NCI-H1694 treated with DMSO at 0.1 percent for 48 hours (cell line): ENCODE data around the gene EGFLAM.

ENCODE experiments used
- DNase-seq: peaks from one replicate; lab custom pipeline; 2025; lab: John Stamatoyannopoulos, UW

EGFLAM gene

DNA sequence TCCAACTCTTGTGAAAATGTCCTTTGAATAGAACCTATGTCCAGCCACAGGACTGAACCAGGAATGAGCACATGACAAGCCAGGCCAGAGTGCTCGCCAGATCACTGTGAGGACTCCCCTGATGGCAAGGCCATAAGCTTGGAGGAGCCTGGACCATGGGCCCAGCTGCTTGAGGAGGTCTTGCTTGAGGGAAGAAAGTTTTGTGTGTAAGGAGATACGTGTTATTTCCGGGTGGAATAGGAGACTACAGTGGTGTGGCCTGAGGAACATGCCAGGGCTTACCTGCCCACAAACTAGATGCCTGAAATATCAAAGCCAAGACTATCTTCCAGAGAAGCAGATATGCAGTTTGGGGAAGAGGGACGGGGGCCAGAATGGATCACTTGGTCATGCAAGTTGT, 213.3 kb downstream of the EGFLAM start:
- DNase-seq: no peak

- no peak for DNase-seq
Measured at GRCh38 chr5:38472541-38472940, 214.2 kb downstream of the EGFLAM start.

DNA sequence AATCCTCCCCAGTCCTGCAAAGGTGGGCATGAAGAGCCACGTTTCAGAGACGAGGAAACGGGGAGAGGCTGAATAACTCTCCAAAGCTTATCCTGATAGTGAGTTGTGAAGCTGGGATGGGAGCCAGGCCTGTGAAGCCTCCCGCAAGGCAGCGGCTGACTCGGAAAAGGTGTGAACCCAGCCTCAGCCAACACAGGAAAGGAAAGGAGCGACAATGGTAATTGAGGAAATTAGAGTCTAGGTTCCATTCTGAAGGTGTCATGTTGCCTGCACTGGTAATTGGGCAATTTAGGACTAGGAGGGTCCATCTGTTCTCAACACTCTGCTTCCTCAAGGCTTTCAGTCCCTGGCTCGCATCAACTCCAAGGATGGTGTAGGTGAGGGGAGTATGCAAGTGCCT, 214.6 kb downstream of the EGFLAM start:
- DNase-seq: no peak

DNA sequence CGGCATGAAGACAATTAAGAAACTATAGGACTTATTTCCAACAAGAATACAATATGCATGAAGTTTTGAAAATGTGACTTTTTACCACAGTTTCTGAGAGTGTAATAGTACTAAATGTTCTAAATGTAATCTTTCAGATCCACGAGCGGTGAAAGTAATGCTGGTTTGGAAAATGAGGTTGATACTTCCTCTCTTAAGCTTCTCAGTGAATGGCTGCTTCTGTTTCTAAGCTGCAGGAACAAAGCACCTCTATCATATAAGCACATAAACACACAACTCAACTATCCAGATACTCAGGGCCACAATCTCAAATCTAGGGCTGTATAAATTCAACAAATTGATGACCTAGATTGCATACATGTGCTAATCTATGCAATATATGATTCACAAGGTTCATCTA, 219.8 kb downstream of the EGFLAM start:
- no peak for DNase-seq

DNA sequence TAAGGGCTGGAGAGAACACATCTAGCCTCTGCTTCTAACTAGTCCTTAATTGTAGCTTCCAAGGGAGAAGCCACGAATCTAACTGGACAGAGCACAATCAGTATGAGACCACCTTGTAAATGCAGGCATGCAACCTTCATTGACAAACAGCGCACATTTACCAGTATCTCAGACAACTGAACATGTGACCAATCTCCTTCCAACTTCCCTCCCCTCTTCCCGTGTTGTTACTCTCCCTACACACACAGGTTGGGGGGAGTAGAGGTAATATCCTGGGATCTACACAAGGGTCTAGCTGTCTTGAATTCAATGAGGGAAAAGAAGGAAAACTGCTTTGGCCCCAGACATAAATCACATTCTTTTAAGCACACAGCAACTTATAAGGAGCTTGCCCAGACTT, 220.5 kb downstream of the EGFLAM start:
- DNase-seq: no peak

DNA sequence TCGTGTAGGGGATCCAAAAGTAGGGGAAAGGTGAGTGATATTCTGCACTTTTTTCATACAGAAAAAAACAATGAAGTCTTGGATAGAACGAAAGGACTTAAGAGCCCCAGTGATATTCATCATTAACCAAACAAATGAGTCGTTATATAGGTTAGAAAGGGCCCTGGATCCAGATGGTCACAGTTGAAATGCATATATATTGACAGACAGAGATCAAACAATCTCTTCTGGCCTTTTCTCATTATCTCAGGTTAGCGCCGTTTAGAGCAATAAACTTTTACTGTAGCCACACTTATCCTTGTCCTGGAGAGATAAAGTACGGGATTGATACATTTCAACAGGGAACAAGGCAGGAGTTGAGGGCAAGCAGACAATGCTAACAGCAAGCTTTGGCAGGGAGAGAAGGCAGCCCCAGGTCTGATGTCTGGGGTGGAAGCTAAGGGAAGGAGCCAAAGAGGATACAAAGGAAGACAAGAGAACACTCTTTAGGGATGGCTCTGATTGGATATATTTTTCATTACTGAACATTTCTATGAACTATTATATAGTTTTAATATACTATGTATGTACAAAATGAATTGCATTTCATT, 221.1 kb downstream of the EGFLAM start:
- DNase-seq: no peak

- DNase-seq: no peak
Measured at GRCh38 chr5:38483805-38484398, 225.5 kb downstream of the EGFLAM start.

DNA sequence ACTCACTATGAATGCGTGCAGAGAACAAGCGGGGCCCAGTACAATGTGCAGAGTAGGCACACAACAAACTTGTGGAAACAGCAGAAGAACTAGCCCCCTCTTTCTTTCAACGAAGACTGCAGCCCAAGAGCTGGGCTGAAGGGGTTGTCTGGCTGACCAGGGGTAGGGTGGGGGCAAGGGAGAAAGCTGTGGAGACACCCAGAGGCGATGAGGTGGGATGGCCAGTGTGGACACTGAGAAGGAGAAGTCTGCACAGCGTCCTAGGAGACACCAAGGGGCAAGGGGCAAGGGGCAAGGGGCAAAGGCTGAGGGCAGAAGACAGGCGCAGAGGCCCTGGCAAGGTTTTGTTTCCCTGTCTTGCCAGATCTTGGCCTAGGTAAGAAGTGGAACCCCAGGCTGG, 235.8 kb downstream of the EGFLAM start:
- no peak for DNase-seq

GRCh38 chr5:38494763-38495162, 236.4 kb downstream of the EGFLAM start:
- no peak for DNase-seq

GRCh38 chr5:38497946-38498345, 239.6 kb downstream of the EGFLAM start:
- DNase-seq: no peak

- no peak for DNase-seq
Measured at GRCh38 chr5:38500573-38501260, 242.4 kb downstream of the EGFLAM start.

GRCh38 chr5:38506302-38506701, 247.9 kb downstream of the EGFLAM start:
- DNase-seq: no peak

DNA sequence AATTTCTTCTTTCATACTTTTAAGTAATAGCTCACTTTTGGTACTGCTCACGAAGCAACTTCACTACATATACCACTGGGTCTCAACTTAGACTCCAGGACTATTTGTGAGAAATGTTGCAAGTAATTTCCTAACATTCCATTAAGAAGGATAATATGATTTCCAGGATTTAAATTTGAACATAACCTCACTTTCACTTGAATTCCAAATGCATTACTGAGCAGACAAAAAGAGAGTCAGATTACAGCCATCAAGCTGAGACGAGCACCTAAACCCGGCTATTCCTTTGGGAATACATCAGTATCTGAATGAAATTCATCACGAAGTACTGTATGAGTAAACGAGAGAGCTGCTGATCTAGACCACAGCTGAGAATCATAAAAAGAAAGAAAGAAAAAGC, 250.8 kb downstream of the EGFLAM start:
- DNase-seq: no peak
